Esophagus squamous epithelium (tissue), 4 donors: ENCODE data around the gene RPS19BP1.

Experiments used
- CTCF ChIP-seq, 6 experiments: fragments of 450-650 bp in 4 of 6; fragments of 200-600 bp in 2 of 6; sonication (generic) in 2 of 6; IDR thresholded peaks; one replicate each; pipeline ENCODE4 v1.5.1; 2016 to 2019; ENCODE audit warnings: antibody characterized with exemption in 6 of 6, mild to moderate bottlenecking in 4 of 6, moderate library complexity in 4 of 6
- POLR2A ChIP-seq, 4 donors: fragments of 450-650 bp; IDR thresholded peaks; one replicate each; pipeline ENCODE4 v1.6.1; 2017; ENCODE audit warnings: antibody characterized with exemption in 4 of 4, mild to moderate bottlenecking in 4 of 4, moderate library complexity in 3 of 4

GRCh38 chr22:39500101-39500500 is 32.4 kb downstream of the RPS19BP1 start:
- no peak for TF ChIP-seq CTCF (IDR thresholded peaks at IDR 0.05)
- no peak for TF ChIP-seq POLR2A (IDR thresholded peaks at IDR 0.05)
